OCI-LY7 (cell line): ENCODE results near the gene CRY2. TPM values are rescaled to one million over a fixed set of nuclear protein-coding genes. Genes with fewer than 3 reads are reported as not detected.

ENCODE experiments used
- BruUV-seq: library from RNA; stranded (reverse); fragments of 400-500 nt; replicated peaks from 2 replicates; lab custom pipeline; 2021; lab: Mats Ljungman, UMichigan
- CTCF ChIA-PET: fragments of 300-600 bp; sonication (Branson Sonifier 250); formaldehyde crosslinking; loops from one replicate; lab custom pipeline; 2022; ENCODE audit warnings: antibody characterized with exemption; ENCODE audit not compliant: unreplicated experiment; lab: Charles Lee
- POLR2A ChIA-PET: fragments of 300-600 bp; sonication (Branson Sonifier 250); formaldehyde crosslinking; loops from one replicate; lab custom pipeline; 2022; ENCODE audit warnings: antibody characterized with exemption; lab: Charles Lee
- DNase-seq: peaks from one replicate; pipeline ENCODE4 v3.0.0-alpha.2; 2015; ENCODE audit warnings: low spot score
- H2AFZ ChIP-seq: fragments of 200-600 bp; sonication (generic), shearing (Covaris generic); 2 replicates; pipeline ENCODE4 v1.6.1; 2014; ENCODE audit warnings: mild to moderate bottlenecking, antibody characterized with exemption, low read length, moderate library complexity
- H3K27ac ChIP-seq: fragments of 200-600 bp; sonication (generic); 2 replicates; pipeline ENCODE4 v1.5.1; 2014; ENCODE audit warnings: mixed run types, low read depth, mild to moderate bottlenecking, moderate library complexity, low read length, inconsistent platforms; ENCODE audit not compliant: poor library complexity, severe bottlenecking
- H3K36me3 ChIP-seq: fragments of 200-600 bp; sonication (generic); 2 replicates; pipeline ENCODE4 v1.6.1; 2014; ENCODE audit warnings: mild to moderate bottlenecking, antibody characterized with exemption, low read length, moderate library complexity, mixed read lengths; ENCODE audit not compliant: insufficient read depth
- H3K4me1 ChIP-seq: fragments of 200-600 bp; sonication (generic); 2 replicates; pipeline ENCODE4 v1.5.1; 2014; ENCODE audit warnings: mild to moderate bottlenecking, low read length; ENCODE audit not compliant: insufficient read depth, poor library complexity, severe bottlenecking
- H3K4me2 ChIP-seq: fragments of 200-600 bp; sonication (generic); 2 replicates; pipeline ENCODE4 v1.6.1; 2014; ENCODE audit warnings: mild to moderate bottlenecking, low read length
- H3K4me3 ChIP-seq: fragments of 200-600 bp; sonication (generic); 2 replicates; pipeline ENCODE4 v1.5.1; 2014; ENCODE audit warnings: mild to moderate bottlenecking, low read depth, low read length; ENCODE audit not compliant: poor library complexity, severe bottlenecking
- H3K79me2 ChIP-seq: fragments of 200-600 bp; sonication (generic); 2 replicates; pipeline ENCODE4 v1.6.1; 2016; ENCODE audit warnings: low read depth, mild to moderate bottlenecking, low read length, moderate library complexity, mixed read lengths; ENCODE audit not compliant: insufficient read depth
- H3K9me2 ChIP-seq: fragments of 200-600 bp; sonication (generic); 2 replicates; pipeline ENCODE4 v1.6.1; 2016; ENCODE audit warnings: mild to moderate bottlenecking, low read length, mixed read lengths; ENCODE audit not compliant: insufficient read depth
- H3K9me3 ChIP-seq: fragments of 200-600 bp; sonication (generic); 2 replicates; pipeline ENCODE4 v1.6.1; 2014; ENCODE audit warnings: mild to moderate bottlenecking, mixed run types, low read length, mixed read lengths
- H4K20me1 ChIP-seq: fragments of 200-600 bp; sonication (generic); 2 replicates; pipeline ENCODE4 v1.6.1; 2014; ENCODE audit warnings: mild to moderate bottlenecking, antibody characterized with exemption, low read length, moderate library complexity, mixed read lengths; ENCODE audit not compliant: insufficient read depth
- EZH2phosphoT487 ChIP-seq: fragments of 200-600 bp; sonication (generic); IDR thresholded peaks from 2 replicates; pipeline ENCODE4 v1.6.1; 2018; ENCODE audit warnings: low read depth, borderline replicate concordance, mild to moderate bottlenecking, mixed run types, antibody characterized with exemption, low read length, moderate library complexity, mixed read lengths
- intact Hi-C: fragments of 100-400 bp; cut with micrococcal nuclease; formaldehyde crosslinking; loops from one replicate; pipeline ENCODE4 v1.10.0; 2022; ENCODE audit not compliant: unreplicated experiment
- total RNA-seq, 2 experiments: library from RNA; depleted of rRNA in 1 of 2; stranded (reverse); fragments of >200 nt in 1 of 2; shearing (Covaris generic) in 1 of 2; gene quantifications; 2 replicates each; pipeline ENCODE4 v1.2.3, GENCODE V29; 2014 to 2022
- TF ChIP-seq, protein P1 (sequence below): fragments of 200-600 bp; sonication (generic); conservative IDR thresholded peaks from 2 replicates; pipeline ENCODE4 v1.5.1; 2014; ENCODE audit warnings: mild to moderate bottlenecking, antibody characterized with exemption, low read length, moderate library complexity, mixed read lengths

Gene CRY2
- total RNA-seq, 2 experiments from 2014 or later = 19.2 to 24.6 TPM

DNA sequence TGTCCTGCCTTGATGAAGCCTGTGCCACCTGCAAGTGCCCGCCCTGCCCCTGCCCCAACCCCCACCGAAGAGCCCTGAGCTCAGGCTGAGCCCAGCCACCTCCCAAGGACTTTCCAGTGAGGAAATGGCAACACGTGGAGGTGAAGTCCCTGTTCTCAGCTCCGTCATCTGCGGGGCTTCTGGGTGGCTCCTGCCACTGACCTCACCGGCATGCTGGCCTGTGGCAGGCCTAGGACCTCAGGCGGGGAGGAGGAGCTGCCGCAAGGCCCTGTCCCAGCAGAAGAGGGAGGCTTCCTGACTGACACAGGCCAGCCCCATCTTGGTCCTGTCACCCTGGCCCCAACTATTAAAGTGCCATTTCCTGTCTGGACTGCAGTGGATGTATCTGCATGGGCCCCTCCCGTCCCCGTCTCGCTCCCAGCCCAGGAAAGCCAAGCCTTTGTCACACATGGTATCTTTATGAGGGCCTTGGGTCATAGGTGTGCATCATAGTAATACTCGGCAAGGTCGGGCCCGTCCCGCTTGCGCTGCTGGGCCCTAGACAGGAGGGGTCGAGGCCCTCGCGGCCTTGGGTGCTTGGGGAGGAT, 58.9 kb downstream of the CRY2 start:
- Histone ChIP-seq H3K4me1 (no peaks in the 10 kb centered on the region), H3K36me3 (peaks cover 16% of the 10 kb centered on the region), H3K9me3 (no peaks in the 10 kb centered on the region), H3K9me2 (no peaks in the 10 kb centered on the region), H4K20me1 (no peaks in the 10 kb centered on the region), H3K4me3 (no peak overlapping the region), H3K27ac (no peak overlapping the region), H3K4me2 (no peak overlapping the region), H3K79me2 (no peaks in the 10 kb centered on the region), H2AFZ (no peak overlapping the region)
- no TSS peak for BruUV-seq
- no peak for DNase-seq
- TF ChIP-seq EZH2phosphoT487 = no peak
- TF ChIP-seq, protein P1, sequence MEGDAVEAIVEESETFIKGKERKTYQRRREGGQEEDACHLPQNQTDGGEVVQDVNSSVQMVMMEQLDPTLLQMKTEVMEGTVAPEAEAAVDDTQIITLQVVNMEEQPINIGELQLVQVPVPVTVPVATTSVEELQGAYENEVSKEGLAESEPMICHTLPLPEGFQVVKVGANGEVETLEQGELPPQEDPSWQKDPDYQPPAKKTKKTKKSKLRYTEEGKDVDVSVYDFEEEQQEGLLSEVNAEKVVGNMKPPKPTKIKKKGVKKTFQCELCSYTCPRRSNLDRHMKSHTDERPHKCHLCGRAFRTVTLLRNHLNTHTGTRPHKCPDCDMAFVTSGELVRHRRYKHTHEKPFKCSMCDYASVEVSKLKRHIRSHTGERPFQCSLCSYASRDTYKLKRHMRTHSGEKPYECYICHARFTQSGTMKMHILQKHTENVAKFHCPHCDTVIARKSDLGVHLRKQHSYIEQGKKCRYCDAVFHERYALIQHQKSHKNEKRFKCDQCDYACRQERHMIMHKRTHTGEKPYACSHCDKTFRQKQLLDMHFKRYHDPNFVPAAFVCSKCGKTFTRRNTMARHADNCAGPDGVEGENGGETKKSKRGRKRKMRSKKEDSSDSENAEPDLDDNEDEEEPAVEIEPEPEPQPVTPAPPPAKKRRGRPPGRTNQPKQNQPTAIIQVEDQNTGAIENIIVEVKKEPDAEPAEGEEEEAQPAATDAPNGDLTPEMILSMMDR = no peak
- intact Hi-C loops = no loop called here
- POLR2A ChIA-PET = no interaction called here
- CTCF ChIA-PET = interaction anchor here (0.7 kb wide), 1 partner anchor 160 kb away, joined by 3 read pairs; no protein-coding TSS in a partner anchor

DNA sequence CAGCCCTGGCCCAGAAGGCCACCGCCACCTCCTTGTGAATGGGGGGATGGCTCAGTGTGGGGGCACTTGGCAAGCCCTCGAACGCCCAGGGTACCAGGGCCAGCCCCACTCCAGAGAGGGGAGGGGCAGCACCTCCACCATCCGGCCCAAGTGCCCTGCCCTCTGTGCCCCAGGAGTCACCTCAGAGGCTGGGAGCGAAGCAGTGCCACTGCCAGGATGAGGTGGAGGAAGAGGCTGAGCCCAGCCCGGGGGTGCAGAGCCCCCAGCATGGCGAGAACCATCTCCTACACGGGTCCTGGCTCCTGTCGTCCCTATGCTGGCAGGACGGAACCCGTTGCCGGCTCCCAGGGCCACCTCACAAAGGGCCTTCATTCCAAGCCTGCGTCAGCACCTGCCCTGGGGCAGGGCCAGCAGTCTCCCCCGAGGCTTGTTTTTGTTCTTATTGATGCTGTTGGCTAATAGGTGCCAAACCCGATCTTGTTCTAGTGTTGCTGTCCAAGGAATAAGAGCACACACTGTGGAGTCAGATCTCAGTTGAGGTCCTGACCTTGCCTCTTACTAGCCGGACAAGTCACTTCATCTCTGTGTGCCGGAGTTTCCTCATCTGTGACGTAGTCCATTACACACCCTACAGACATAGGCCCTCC, 59.8 kb downstream of the CRY2 start, which contains the start of gene FREY1:
TSS of gene FREY1 (minus strand) at position 307 of the 647 bp plus-strand sequence. CDS start at position 281, 26 bp downstream.
- BruUV-seq = no TSS peak
- intact Hi-C loops = no loop called here
- no peaks in the 10 kb centered on the region for H3K9me2 ChIP-seq
- H2AFZ ChIP-seq = no peak within 1 kb of the TSS
- H3K79me2 ChIP-seq = no peaks in the 10 kb centered on the region
- H3K4me1 ChIP-seq = no peaks in the 10 kb centered on the region
- H3K9me3 ChIP-seq = no peaks in the 10 kb centered on the region
- ChIA-PET POLR2A (no interaction called here), CTCF (no interaction called here)
- peaks cover 25% of the 10 kb centered on the region for H3K36me3 ChIP-seq
- H3K4me2 ChIP-seq = no peak within 1 kb of the TSS
- no peaks in the 10 kb centered on the region for H4K20me1 ChIP-seq
- DNase-seq = no peak
- no peak within 1 kb of the TSS for H3K27ac ChIP-seq
- no peak for TF ChIP-seq EZH2phosphoT487
- TF ChIP-seq, protein P1 = no peak
- H3K4me3 ChIP-seq = no peak within 1 kb of the TSS

DNA sequence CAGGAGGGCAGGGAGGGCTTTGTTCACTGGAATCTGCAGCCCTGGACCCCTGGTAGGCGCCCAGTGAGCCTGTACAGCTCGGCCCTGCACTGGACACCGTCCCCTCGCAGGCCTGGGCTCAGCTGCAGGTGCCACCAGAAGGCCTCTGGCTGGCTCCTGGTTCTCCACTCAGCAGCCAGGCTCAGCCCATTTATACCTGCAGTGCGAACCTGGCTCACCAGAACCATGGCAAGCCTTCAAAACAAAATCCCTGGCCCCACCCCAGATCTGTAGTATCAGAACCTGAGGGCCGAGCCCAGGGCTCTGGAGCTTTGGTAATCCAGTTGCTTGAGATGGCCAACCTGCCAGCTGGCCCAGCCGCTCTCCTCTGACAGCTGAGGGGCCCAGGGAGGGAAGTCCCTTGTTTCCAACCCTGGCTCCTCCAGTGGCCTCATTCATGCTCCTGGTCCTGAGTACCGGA, 60.7 kb downstream of the CRY2 start:
- no TSS peak for BruUV-seq
- CTCF ChIA-PET = no interaction called here

More for the DNA sequence above, 60.7 kb downstream of the CRY2 start:
- POLR2A ChIA-PET = no interaction called here
- Histone ChIP-seq H3K4me2 (no peak overlapping the region), H4K20me1 (no peaks in the 10 kb centered on the region), H3K4me1 (no peaks in the 10 kb centered on the region), H2AFZ (no peak overlapping the region), H3K36me3 (peaks cover 33% of the 10 kb centered on the region), H3K9me3 (no peaks in the 10 kb centered on the region), H3K9me2 (no peaks in the 10 kb centered on the region), H3K79me2 (no peaks in the 10 kb centered on the region), H3K27ac (no peak overlapping the region), H3K4me3 (no peak overlapping the region)
- TF ChIP-seq, protein P1 = no peak
- TF ChIP-seq EZH2phosphoT487 = no peak
- no peak for DNase-seq
- intact Hi-C loops = no loop called here
